Kidney (tissue), 14 donors: ENCODE measurements around the gene C1GALT1. TPM values are rescaled to one million over a fixed set of nuclear protein-coding genes. Genes with fewer than 3 reads are reported as not detected.

Source experiments
- DNase-seq, 5 donors: peaks; one replicate each; pipeline ENCODE4 v3.0.0-alpha.2; 2013 to 2020
- FAIRE-seq: peaks from 2 replicates; lab custom pipeline; 2012; peaks lifted over from hg19 to GRCh38; lab: Jason Lieb, UNC
- H3K27ac ChIP-seq, 2 donors: one replicate each; pipeline ENCODE4 v1.7.0; 2013; ENCODE audit warnings: low read depth in 2 of 2, low read length in 2 of 2, inconsistent platforms in 1 of 2
- H3K27me3 ChIP-seq: one replicate; pipeline ENCODE4 v1.7.1; 2013; ENCODE audit warnings: low read length, inconsistent platforms; ENCODE audit not compliant: control insufficient read depth, insufficient read depth
- H3K36me3 ChIP-seq, 3 donors: one replicate each; pipeline versions ENCODE4 v1.7.0 to v1.7.1; 2013; ENCODE audit warnings: low read length in 3 of 3, control low read depth in 1 of 3, inconsistent platforms in 1 of 3; ENCODE audit not compliant: insufficient read depth in 3 of 3, control insufficient read depth in 2 of 3
- H3K4me1 ChIP-seq, 3 donors: one replicate each; pipeline versions ENCODE4 v1.7.0 to v1.7.1; 2013; ENCODE audit warnings: low read length in 3 of 3, inconsistent platforms in 1 of 3, low read depth in 1 of 3; ENCODE audit not compliant: control insufficient read depth in 2 of 3, insufficient read depth in 2 of 3
- H3K4me3 ChIP-seq, 3 donors: one replicate each; pipeline versions ENCODE4 v1.7.0 to v1.8.1; 2013; ENCODE audit warnings: low read length in 3 of 3, control low read depth in 1 of 3, inconsistent platforms in 1 of 3
- H3K9ac ChIP-seq, 3 donors: one replicate each; pipeline versions ENCODE4 v1.7.0 to v1.7.1; 2013; ENCODE audit warnings: low read length in 3 of 3, control low read depth in 1 of 3, inconsistent platforms in 1 of 3
- H3K9me3 ChIP-seq, 3 donors: one replicate each; pipeline versions ENCODE4 v1.7.0 to v1.7.1; 2013; ENCODE audit warnings: low read length in 3 of 3, control low read depth in 1 of 3, inconsistent platforms in 1 of 3; ENCODE audit not compliant: control insufficient read depth in 2 of 3, insufficient read depth in 1 of 3
- intact Hi-C: fragments of 100-400 bp; cut with DNase I; formaldehyde crosslinking; loops from one replicate; pipeline ENCODE4 v1.11.1; 2022
- polyA plus RNA-seq: library from polyadenylated mRNA; stranded (reverse); fragments of 350-450 nt; fragmentation: Illumina TruSeq; extraction: RNeasy Lipid Tissue Mini Kit (QIAGEN cat#74804); gene quantifications from one replicate; pipeline ENCODE4 v1.2.3, GENCODE V29; 2014; ENCODE audit warnings: low read depth, low replicate concordance; ENCODE audit not compliant: insufficient read depth
- total RNA-seq: library from RNA; stranded (reverse); fragmentation: NEBNext Ultra II Directional; extraction: Animal tissue kit (Norgen Biotek cat#: 25700); gene quantifications from one replicate; pipeline ENCODE4 v1.2.1, GENCODE V29; 2021
- TF ChIP-seq, protein P1 (sequence below): IDR thresholded peaks from 3 replicates; pipeline ENCODE4 v1.5.1; 2012; ENCODE audit warnings: mild to moderate bottlenecking, moderate library complexity, borderline replicate concordance; ENCODE audit not compliant: insufficient read depth; ENCODE audit errors: extremely low read depth
- donor health status: control.
- donor health status: control.
- donor health status: control.
- donor health status: control.
- donor health status: control.
- donor health status: DM: yes; HTN: yes; CAD: no.
- donor health status: Normal renal cell carcinoma (clear cell type).

The C1GALT1 gene
- total and polyA plus RNA-seq, 2 donors from 2014 or later = 16.0 to 43.0 TPM

DNA sequence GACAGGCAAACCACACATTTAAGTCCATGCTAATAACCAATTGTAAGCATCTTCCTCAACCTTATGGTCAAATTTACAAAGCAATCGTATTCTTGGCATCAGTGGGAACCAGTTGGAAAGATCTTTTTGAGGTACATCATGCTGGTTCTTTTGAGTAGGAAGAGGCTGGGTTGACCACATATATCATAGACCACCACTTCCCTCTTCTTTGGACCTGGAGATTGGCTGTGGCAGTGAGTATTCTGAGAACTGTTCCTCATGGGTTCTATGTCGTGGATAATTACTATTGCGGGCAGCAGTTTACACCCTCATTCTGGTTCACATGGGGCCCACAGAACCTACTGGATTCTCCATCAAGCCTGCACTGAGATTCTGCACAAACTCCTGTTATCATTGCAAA lies 35.5 kb upstream of the C1GALT1 start:
- H3K36me3 ChIP-seq = no peaks in the 10 kb centered on the region
- no peaks in the 10 kb centered on the region for H3K27me3 ChIP-seq
- intact Hi-C loops = no loop called here
- H3K9ac ChIP-seq = no peak overlapping the region
- no peak overlapping the region for H3K27ac ChIP-seq
- no peak overlapping the region for H3K4me3 ChIP-seq
- FAIRE-seq = no peak
- TF ChIP-seq, protein P1, sequence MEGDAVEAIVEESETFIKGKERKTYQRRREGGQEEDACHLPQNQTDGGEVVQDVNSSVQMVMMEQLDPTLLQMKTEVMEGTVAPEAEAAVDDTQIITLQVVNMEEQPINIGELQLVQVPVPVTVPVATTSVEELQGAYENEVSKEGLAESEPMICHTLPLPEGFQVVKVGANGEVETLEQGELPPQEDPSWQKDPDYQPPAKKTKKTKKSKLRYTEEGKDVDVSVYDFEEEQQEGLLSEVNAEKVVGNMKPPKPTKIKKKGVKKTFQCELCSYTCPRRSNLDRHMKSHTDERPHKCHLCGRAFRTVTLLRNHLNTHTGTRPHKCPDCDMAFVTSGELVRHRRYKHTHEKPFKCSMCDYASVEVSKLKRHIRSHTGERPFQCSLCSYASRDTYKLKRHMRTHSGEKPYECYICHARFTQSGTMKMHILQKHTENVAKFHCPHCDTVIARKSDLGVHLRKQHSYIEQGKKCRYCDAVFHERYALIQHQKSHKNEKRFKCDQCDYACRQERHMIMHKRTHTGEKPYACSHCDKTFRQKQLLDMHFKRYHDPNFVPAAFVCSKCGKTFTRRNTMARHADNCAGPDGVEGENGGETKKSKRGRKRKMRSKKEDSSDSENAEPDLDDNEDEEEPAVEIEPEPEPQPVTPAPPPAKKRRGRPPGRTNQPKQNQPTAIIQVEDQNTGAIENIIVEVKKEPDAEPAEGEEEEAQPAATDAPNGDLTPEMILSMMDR = no peak
- H3K4me1 ChIP-seq = no peaks in the 10 kb centered on the region
- no peak for DNase-seq
- H3K9me3 ChIP-seq = peaks cover 0 to 2% (median 0%) of the 10 kb centered on the region in 3 donors

DNA sequence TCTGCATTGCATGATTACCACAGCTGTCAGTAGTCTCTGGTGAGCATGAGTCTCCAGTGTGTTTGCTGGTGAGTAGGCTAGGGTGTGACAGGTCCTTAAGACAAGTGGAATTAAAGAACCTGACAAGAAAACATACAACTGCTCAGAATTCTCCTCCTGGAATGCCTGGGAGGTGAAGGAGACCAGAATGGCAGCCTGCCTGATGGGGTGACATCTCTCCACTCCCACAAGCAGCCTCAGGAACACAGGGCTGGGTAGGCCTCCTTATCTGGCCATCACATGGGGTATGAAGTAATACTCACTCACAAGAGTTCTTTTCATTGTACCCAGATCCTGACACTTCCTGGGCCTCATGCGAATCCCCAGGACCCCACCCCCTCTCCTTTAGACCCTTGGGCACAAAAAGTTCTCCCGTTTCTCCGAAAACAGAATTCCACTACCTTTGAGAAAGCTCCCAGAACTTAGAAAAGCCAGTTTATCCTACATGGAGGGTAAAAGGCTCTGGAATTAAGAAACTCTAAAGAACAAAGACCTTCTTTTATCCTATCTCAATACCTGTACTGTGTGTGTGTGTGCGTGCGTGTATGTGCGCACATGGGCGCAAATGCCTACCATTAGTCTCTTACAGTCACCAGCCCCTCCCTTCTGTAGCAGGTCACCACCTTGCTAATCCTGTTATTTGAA lies 33.4 kb upstream of the C1GALT1 start:
- DNase-seq (no peak), FAIRE-seq (no peak)
- H3K27ac ChIP-seq = no peak overlapping the region
- TF ChIP-seq, protein P1 = no peak
- H3K9ac ChIP-seq = no peak overlapping the region
- no peaks in the 10 kb centered on the region for H3K4me1 ChIP-seq
- no peaks in the 10 kb centered on the region for H3K36me3 ChIP-seq
- peaks cover 0 to 2% (median 0%) of the 10 kb centered on the region in 3 donors for H3K9me3 ChIP-seq
- H3K27me3 ChIP-seq = no peaks in the 10 kb centered on the region
- H3K4me3 ChIP-seq = no peak overlapping the region
- intact Hi-C loops = no loop called here

DNA sequence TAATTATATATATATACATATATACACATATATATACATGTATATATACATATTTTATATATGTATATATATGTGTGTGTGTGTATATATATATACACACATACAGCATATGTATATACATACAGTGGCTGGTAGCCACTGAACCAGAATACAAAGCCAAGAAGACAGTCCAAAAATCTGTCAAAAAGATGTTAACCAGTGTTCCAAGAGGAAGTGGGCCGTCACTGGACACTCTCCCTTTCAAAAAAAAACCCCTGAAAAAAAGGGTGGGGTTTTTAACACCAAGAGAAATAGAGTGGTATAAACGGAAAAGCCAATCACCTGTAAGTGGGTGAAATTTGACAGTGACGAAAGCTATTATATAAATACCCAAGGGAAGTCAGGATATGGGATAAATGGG lies 31.1 kb upstream of the C1GALT1 start:
- FAIRE-seq = no peak
- TF ChIP-seq, protein P1 = no peak
- intact Hi-C loops = no loop called here
- Histone ChIP-seq H3K9ac (no peak overlapping the region), H3K36me3 (no peaks in the 10 kb centered on the region), H3K27me3 (no peaks in the 10 kb centered on the region), H3K4me1 (no peaks in the 10 kb centered on the region), H3K9me3 (peaks cover 0 to 2% (median 0%) of the 10 kb centered on the region in 3 donors), H3K4me3 (no peak overlapping the region), H3K27ac (no peak overlapping the region)
- no peak for DNase-seq
